ENCODE measurements around the gene SPINT3.

SPINT3 gene

GRCh38 chr20:45550765-45551164 lies 35.3 kb upstream of the SPINT3 start:
- H3K4me3 ChIP-seq (replicated peaks; ENCODE audit: insufficient read depth, low read length), result no peak overlapping the region
- TF ChIP-seq REST (IDR thresholded peaks at IDR 0.05; ENCODE audit: insufficient replicate concordance, low read depth), result no peak
- TF ChIP-seq SPI1 (IDR thresholded peaks at IDR 0.05; ENCODE audit: borderline replicate concordance, low read depth), result no peak
- no peak for TF ChIP-seq GABPA (IDR thresholded peaks at IDR 0.05; ENCODE audit: low read depth)
- no peak for TF ChIP-seq POLR2AphosphoS5 (IDR thresholded peaks at IDR 0.05; ENCODE audit: low read depth)
- no peak for TF ChIP-seq CTCF (IDR thresholded peaks at IDR 0.05; ENCODE audit: insufficient read depth, low read length)
- no peaks in the 10 kb centered on the region for H3K27me3 ChIP-seq (ENCODE audit: insufficient read depth, poor library complexity, severe bottlenecking)
- no peak for DNase-seq (ENCODE audit: low read depth in 1 of 2, low spot score in 1 of 2)
- H3K27ac ChIP-seq (replicated peaks), result no peak overlapping the region

- Histone ChIP-seq H3K27me3 (ENCODE audit: insufficient read depth, poor library complexity, severe bottlenecking) (peaks cover 2% of the 10 kb centered on the region), H3K27ac (replicated peaks) (no peak overlapping the region)
- TF ChIP-seq SPI1 (IDR thresholded peaks at IDR 0.05; ENCODE audit: borderline replicate concordance, low read depth) (no peak), GABPA (IDR thresholded peaks at IDR 0.05; ENCODE audit: low read depth) (no peak), POLR2AphosphoS5 (IDR thresholded peaks at IDR 0.05; ENCODE audit: low read depth) (no peak), CTCF (IDR thresholded peaks at IDR 0.05; ENCODE audit: insufficient read depth, low read length) (no peak), REST (IDR thresholded peaks at IDR 0.05; ENCODE audit: insufficient replicate concordance, low read depth) (no peak)
Measured at GRCh38 chr20:45548410-45548809, 33.0 kb upstream of the SPINT3 start.

GRCh38 chr20:45547206-45547770 lies 31.9 kb upstream of the SPINT3 start, which contains the start of gene EPPIN:
Gene EPPIN, minus strand, starts transcription at chr20:45547401. Its CDS starts 44 bp downstream, at chr20:45547357.
- H3K4me3 ChIP-seq (replicated peaks; ENCODE audit: insufficient read depth, low read length), result no peak within 1 kb of the TSS
- H3K27ac ChIP-seq (replicated peaks), result no peak within 1 kb of the TSS

More at GRCh38 chr20:45548410-45548809, 33.0 kb upstream of the SPINT3 start:
- DNase-seq (ENCODE audit: low read depth in 1 of 2, low spot score in 1 of 2), result no peak
- H3K4me3 ChIP-seq (replicated peaks; ENCODE audit: insufficient read depth, low read length), result no peak overlapping the region

More at GRCh38 chr20:45547206-45547770, 31.9 kb upstream of the SPINT3 start, which contains the start of gene EPPIN:
- peaks cover 5% of the 10 kb centered on the region for H3K27me3 ChIP-seq (ENCODE audit: insufficient read depth, poor library complexity, severe bottlenecking)
- DNase-seq (ENCODE audit: low read depth in 1 of 2, low spot score in 1 of 2), result no peak
- TF ChIP-seq REST (IDR thresholded peaks at IDR 0.05; ENCODE audit: insufficient replicate concordance, low read depth) (no peak), GABPA (IDR thresholded peaks at IDR 0.05; ENCODE audit: low read depth) (no peak), CTCF (IDR thresholded peaks at IDR 0.05; ENCODE audit: insufficient read depth, low read length) (no peak), POLR2AphosphoS5 (IDR thresholded peaks at IDR 0.05; ENCODE audit: low read depth) (no peak), SPI1 (IDR thresholded peaks at IDR 0.05; ENCODE audit: borderline replicate concordance, low read depth) (no peak)
